ENCODE results near the gene ARMC10. TPM values are rescaled to one million over a fixed set of nuclear protein-coding genes. Genes with fewer than 3 reads are reported as not detected.
"Not testable (repeated sequence)": the region's sequence is repeated elsewhere in the genome, so short reads cannot be mapped to it uniquely, and the experiment has no call there.

ARMC10 gene
- polyA plus RNA-seq, 4 donors: 8.9 to 33.5 (median 17.4) TPM

DNA sequence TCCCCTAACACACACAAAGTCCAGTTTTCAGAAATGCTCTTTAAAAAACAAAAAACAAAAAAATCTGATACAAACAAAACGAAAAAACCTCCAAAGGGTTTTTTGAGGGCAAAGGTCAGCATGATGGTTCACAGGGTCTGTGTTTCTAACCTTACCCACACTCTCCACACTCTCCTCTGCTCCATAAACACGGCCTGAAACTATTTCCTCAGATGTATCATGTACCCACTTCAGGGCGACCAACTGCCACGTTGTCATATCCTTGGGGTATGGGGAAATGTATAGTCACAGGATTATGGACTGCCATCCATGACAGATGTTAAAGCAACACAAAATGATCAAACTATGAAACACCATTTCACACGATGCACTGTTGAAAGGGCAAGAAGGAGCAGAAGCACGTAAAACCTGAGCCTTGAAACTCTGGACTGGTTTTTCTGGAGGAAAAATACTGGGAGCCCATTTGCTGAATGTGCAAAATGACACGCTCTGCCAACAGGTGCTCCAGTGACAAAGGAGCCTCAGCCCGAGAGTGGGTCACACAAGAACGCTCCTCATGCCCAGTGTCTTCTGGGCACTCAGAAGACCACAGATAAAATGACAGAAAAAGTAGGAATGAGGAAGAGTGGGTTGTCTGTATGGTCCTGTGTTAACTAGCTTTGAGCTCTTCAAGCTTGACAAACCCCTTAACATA, 58.2 kb downstream of the ARMC10 start:
- no peak for FAIRE-seq
- Histone ChIP-seq H3K4me3 (ENCODE audit: low read depth in 1 of 3, low read length in 3 of 3) (no peak overlapping the region), H3K9me3 (ENCODE audit: control insufficient read depth in 2 of 2, insufficient read depth in 1 of 2, low read depth in 1 of 2, low read length in 1 of 2) (no peaks in the 10 kb centered on the region), H3K27ac (ENCODE audit: low read depth in 1 of 3, low read length in 2 of 3) (no peak overlapping the region), H3K36me3 (ENCODE audit: control insufficient read depth in 3 of 3, insufficient read depth in 2 of 3, low read depth in 1 of 3, low read length in 3 of 3) (peaks cover 0 to 7% (median 4%) of the 10 kb centered on the region in 3 donors), H3K27me3 (ENCODE audit: control insufficient read depth in 3 of 3, insufficient read depth in 3 of 3, low read length in 3 of 3) (no peaks in the 10 kb centered on the region), H3K4me1 (ENCODE audit: control insufficient read depth in 3 of 3, insufficient read depth in 2 of 3, low read depth in 1 of 3, low read length in 2 of 3) (peaks cover 0 to 4% (median 0%) of the 10 kb centered on the region in 3 donors)
- WGBS, 3 donors: 79 to 85% (median 79%) methylated on average over 9 of the region's 9 CpGs
- no peak for DNase-seq

DNA sequence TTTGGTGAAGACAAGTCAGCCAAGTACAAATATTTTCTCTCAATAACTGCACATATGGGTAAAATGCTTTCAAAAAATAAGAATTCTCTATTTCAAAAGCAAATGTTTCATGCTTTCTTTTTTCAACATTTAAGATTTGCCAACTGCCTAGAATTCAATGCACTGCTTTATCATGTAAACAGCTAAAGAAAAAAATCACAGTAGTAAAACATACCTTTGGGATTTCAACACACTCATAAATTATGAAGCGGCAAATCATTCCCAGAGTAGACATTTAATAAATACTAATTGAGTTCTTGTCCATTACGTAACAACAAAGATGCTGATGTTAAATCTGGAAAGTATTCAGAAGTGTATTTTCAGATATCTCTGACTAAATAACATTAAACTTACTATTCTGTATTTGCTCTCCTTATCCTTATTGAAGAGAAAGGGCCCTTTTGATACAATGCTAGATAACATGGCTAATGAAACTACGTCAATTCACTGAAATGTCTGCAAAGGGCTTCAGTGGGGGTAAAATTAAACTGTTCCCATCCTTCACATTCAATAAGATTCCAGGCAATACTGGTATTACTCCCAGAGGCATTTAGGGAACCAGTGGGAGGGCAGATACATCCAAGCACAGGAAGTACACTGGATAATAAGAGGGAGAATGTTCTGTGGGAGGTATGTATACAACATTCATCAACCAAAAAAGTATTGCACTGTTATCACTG, 60.1 kb downstream of the ARMC10 start:
- H3K27ac ChIP-seq (ENCODE audit: low read depth in 1 of 3, low read length in 2 of 3): no peak overlapping the region
- no peak for DNase-seq
- no peak overlapping the region for H3K4me3 ChIP-seq (ENCODE audit: low read depth in 1 of 3, low read length in 3 of 3)
- no peaks in the 10 kb centered on the region for H3K27me3 ChIP-seq (ENCODE audit: control insufficient read depth in 3 of 3, insufficient read depth in 3 of 3, low read length in 3 of 3)
- 75 to 91% (median 86%) methylated on average over 3 of the region's 3 CpGs for WGBS, 3 donors
- H3K4me1 ChIP-seq (ENCODE audit: control insufficient read depth in 3 of 3, insufficient read depth in 2 of 3, low read depth in 1 of 3, low read length in 2 of 3): peaks cover 0 to 4% (median 0%) of the 10 kb centered on the region in 3 donors
- H3K36me3 ChIP-seq (ENCODE audit: control insufficient read depth in 3 of 3, insufficient read depth in 2 of 3, low read depth in 1 of 3, low read length in 3 of 3): peaks cover 0 to 9% (median 2%) of the 10 kb centered on the region in 3 donors
- FAIRE-seq: no peak
- no peaks in the 10 kb centered on the region for H3K9me3 ChIP-seq (ENCODE audit: control insufficient read depth in 2 of 2, insufficient read depth in 1 of 2, low read depth in 1 of 2, low read length in 1 of 2)

DNA sequence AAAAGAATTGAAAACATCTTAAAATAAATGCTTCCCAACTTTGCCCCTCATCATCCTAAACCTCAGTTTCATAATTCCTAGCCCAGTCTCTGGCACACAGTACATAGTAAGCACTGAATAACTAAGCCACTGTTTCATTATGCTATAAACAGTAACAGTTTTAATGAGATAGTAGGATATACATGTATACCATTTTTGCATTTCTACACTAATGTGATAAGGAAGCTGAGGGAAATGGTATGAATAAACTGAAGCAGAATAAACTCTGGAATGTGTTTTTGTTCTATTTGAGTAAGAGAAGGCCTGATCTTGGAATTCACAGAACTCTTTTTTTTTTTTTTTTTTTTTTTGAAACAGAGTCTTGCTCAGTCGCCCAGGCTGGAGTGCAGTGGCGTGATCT, 65.1 kb downstream of the ARMC10 start:
- Histone ChIP-seq H3K27me3 (ENCODE audit: control insufficient read depth in 3 of 3, insufficient read depth in 3 of 3, low read length in 3 of 3) (no peaks in the 10 kb centered on the region), H3K9me3 (ENCODE audit: control insufficient read depth in 2 of 2, insufficient read depth in 1 of 2, low read depth in 1 of 2, low read length in 1 of 2) (peaks cover 0 to 6% of the 10 kb centered on the region in 2 donors), H3K27ac (ENCODE audit: low read depth in 1 of 3, low read length in 2 of 3) (no peak overlapping the region), H3K4me1 (ENCODE audit: control insufficient read depth in 3 of 3, insufficient read depth in 2 of 3, low read depth in 1 of 3, low read length in 2 of 3) (peaks cover 0 to 4% (median 0%) of the 10 kb centered on the region in 3 donors), H3K36me3 (ENCODE audit: control insufficient read depth in 3 of 3, insufficient read depth in 2 of 3, low read depth in 1 of 3, low read length in 3 of 3) (peaks cover 0 to 10% (median 0%) of the 10 kb centered on the region in 3 donors), H3K4me3 (ENCODE audit: low read depth in 1 of 3, low read length in 3 of 3) (no peak overlapping the region)
- FAIRE-seq (no peak), DNase-seq (no peak)
- 80 to 93% methylated on average over 1 to 2 of the region's 2 CpGs; no CpG with 5 or more reads in 1 of the 3 donors for WGBS, 3 donors

DNA sequence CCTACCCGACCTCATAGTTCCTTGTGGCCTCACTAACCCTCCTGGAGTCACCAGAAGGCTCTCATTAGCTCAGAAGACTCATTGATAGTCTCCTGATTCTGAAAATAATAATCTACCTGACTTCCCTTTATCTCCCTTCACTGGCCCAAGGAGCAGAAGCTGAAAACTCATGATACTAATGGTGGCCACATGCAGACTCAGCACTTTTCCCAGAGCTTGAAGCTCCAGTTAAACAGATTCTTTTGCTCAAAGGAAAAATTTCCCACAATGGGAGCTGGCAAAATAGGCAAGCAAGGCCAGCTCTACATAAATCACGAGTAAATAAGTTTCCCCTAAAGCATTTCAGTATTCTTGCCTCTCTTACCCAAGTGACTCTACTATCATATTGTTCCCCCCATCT, 65.7 kb downstream of the ARMC10 start:
- no peaks in the 10 kb centered on the region for H3K4me1 ChIP-seq (ENCODE audit: control insufficient read depth in 3 of 3, insufficient read depth in 2 of 3, low read depth in 1 of 3, low read length in 2 of 3)
- H3K36me3 ChIP-seq (ENCODE audit: control insufficient read depth in 3 of 3, insufficient read depth in 2 of 3, low read depth in 1 of 3, low read length in 3 of 3): peaks cover 0 to 10% (median 0%) of the 10 kb centered on the region in 3 donors
- H3K27ac ChIP-seq (ENCODE audit: low read depth in 1 of 3, low read length in 2 of 3): no peak overlapping the region
- 86 to 98% (median 98%) methylated on average over 2 of the region's 2 CpGs for WGBS, 3 donors
- H3K4me3 ChIP-seq (ENCODE audit: low read depth in 1 of 3, low read length in 3 of 3): no peak overlapping the region
- FAIRE-seq (no peak), DNase-seq (no peak)
- no peaks in the 10 kb centered on the region for H3K27me3 ChIP-seq (ENCODE audit: control insufficient read depth in 3 of 3, insufficient read depth in 3 of 3, low read length in 3 of 3)
- H3K9me3 ChIP-seq (ENCODE audit: control insufficient read depth in 2 of 2, insufficient read depth in 1 of 2, low read depth in 1 of 2, low read length in 1 of 2): peaks cover 0 to 6% of the 10 kb centered on the region in 2 donors

DNA sequence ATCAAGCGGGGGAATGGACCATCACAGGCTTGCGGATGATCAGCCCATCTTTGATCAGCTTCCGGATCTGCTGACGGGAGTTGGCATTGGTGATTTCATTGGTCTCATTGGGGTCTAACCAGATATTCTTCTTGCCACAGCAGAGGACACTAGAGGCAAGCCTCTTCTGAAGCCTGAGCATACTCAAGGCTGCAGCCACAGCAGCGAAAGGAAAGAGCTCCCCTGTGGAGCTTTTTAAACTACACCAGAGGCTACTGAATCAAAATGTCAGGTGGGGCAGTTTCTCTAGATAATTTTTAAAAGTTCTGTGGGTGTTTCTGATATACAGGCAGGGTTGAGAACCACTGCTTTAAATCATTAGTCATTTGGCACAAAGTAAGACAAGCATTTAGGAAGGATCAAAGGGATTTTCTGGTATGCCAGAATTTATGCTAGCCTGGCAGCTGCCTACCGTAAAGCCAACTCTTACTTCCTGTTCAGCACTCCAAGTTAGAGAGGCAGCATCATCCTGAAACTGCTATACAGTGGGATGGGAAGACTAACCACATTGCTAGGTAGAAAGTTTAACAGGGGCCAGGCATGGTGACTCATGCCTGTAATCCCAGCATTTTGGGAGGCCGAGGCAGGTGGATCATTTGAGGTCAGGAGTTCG, 66.9 kb downstream of the ARMC10 start:
- H3K36me3 ChIP-seq (ENCODE audit: control insufficient read depth in 3 of 3, insufficient read depth in 2 of 3, low read depth in 1 of 3, low read length in 3 of 3): peaks cover 0 to 10% (median 0%) of the 10 kb centered on the region in 3 donors
- H3K27me3 ChIP-seq (ENCODE audit: control insufficient read depth in 3 of 3, insufficient read depth in 3 of 3, low read length in 3 of 3): no peaks in the 10 kb centered on the region
- H3K4me1 ChIP-seq (ENCODE audit: control insufficient read depth in 3 of 3, insufficient read depth in 2 of 3, low read depth in 1 of 3, low read length in 2 of 3): no peaks in the 10 kb centered on the region
- peaks cover 0 to 6% of the 10 kb centered on the region in 2 donors for H3K9me3 ChIP-seq (ENCODE audit: control insufficient read depth in 2 of 2, insufficient read depth in 1 of 2, low read depth in 1 of 2, low read length in 1 of 2)
- FAIRE-seq: no peak
- H3K4me3 ChIP-seq (ENCODE audit: low read depth in 1 of 3, low read length in 3 of 3): no peak overlapping the region
- H3K27ac ChIP-seq (ENCODE audit: low read depth in 1 of 3, low read length in 2 of 3): no peak overlapping the region
- DNase-seq: peak in 1 of 2 donors; percentile 16
- WGBS, 3 donors: 75 to 85% (median 77%) methylated on average over 8 of the region's 8 CpGs

DNA sequence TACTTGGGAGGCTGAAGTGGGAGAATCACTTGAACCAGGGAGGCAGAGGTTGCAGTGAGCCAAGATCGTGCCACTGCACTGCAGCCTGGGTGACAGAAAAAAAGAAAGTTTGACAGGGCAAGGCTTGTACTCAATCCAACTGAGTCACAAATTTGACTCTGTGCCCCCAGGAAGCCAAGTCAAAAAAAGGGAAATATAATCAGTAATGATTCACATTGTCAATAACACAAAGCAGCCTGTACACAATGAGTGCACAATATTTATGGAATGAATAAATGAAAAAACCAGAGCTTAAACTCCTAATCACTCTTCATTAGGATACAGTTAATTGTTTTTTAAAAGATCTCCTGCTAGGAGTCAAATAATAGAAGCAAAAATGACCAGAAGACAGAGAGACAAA, 67.6 kb downstream of the ARMC10 start:
- H3K4me1 ChIP-seq (ENCODE audit: control insufficient read depth in 3 of 3, insufficient read depth in 2 of 3, low read depth in 1 of 3, low read length in 2 of 3): no peaks in the 10 kb centered on the region

DNA sequence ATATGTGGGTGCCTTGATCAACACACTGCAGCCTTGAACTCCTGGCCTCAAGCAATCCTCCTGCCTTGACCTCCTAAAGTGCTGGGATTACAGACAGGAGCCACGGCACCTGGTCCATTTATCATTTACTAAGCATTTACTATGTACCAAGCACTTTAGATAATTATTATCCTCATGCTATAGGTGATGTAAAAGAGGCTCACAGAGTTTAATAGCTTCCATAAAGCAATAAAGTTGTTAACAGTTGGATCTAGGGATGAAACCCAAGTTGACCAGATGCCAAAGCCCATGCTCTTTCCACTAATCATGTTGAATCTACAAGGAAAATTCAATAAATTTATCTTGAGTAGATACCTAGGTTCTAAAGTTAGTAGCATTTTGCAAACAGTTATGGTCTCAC, 68.9 kb downstream of the ARMC10 start:
- FAIRE-seq: no peak
- no peaks in the 10 kb centered on the region for H3K4me1 ChIP-seq (ENCODE audit: control insufficient read depth in 3 of 3, insufficient read depth in 2 of 3, low read depth in 1 of 3, low read length in 2 of 3)
- no peaks in the 10 kb centered on the region for H3K27me3 ChIP-seq (ENCODE audit: control insufficient read depth in 3 of 3, insufficient read depth in 3 of 3, low read length in 3 of 3)
- WGBS, 3 donors: 31 to 68% (median 42%) methylated on average over 1 of the region's 1 CpG
- DNase-seq: peak; percentile 53 to 67
- H3K27ac ChIP-seq (ENCODE audit: low read depth in 1 of 3, low read length in 2 of 3): peak overlapping the region in 1 of 3 donors; percentile 0
- H3K9me3 ChIP-seq (ENCODE audit: control insufficient read depth in 2 of 2, insufficient read depth in 1 of 2, low read depth in 1 of 2, low read length in 1 of 2): peaks cover 0 to 6% of the 10 kb centered on the region in 2 donors
- no peak overlapping the region for H3K4me3 ChIP-seq (ENCODE audit: low read depth in 1 of 3, low read length in 3 of 3)
- peaks cover 0 to 7% (median 0%) of the 10 kb centered on the region in 3 donors for H3K36me3 ChIP-seq (ENCODE audit: control insufficient read depth in 3 of 3, insufficient read depth in 2 of 3, low read depth in 1 of 3, low read length in 3 of 3)

More for the DNA sequence above, 67.6 kb downstream of the ARMC10 start:
- H3K36me3 ChIP-seq (ENCODE audit: control insufficient read depth in 3 of 3, insufficient read depth in 2 of 3, low read depth in 1 of 3, low read length in 3 of 3): peaks cover 0 to 10% (median 0%) of the 10 kb centered on the region in 3 donors
- FAIRE-seq (no peak), DNase-seq (no peak)
- WGBS, 3 donors: 94 to 100% (median 94%) methylated on average over 1 of the region's 1 CpG
- peaks cover 0 to 6% of the 10 kb centered on the region in 2 donors for H3K9me3 ChIP-seq (ENCODE audit: control insufficient read depth in 2 of 2, insufficient read depth in 1 of 2, low read depth in 1 of 2, low read length in 1 of 2)
- no peaks in the 10 kb centered on the region for H3K27me3 ChIP-seq (ENCODE audit: control insufficient read depth in 3 of 3, insufficient read depth in 3 of 3, low read length in 3 of 3)
- H3K4me3 ChIP-seq (ENCODE audit: low read depth in 1 of 3, low read length in 3 of 3): no peak overlapping the region
- H3K27ac ChIP-seq (ENCODE audit: low read depth in 1 of 3, low read length in 2 of 3): no peak overlapping the region

DNA sequence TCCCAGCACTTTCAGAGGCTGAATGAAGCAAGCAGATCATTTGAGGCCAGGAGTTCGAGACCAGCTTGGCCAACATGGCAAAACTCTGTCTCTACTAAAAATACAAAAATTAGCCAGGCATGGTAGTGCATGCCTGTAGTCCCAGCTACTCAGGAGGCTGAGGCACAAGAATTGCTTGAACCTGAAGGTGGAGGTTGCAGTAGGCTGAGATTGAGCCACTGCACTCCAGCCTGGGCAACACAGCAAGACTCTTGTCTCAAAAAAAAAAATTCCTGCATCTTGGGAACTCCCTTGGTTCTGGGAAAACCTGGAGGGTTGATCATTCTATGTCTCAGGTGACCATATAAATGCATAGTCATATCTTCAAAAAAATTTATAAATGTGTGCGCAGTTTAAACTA, 69.8 kb downstream of the ARMC10 start:
- not testable (repeated sequence) for H3K4me3 ChIP-seq (ENCODE audit: low read depth in 1 of 3, low read length in 3 of 3); H3K36me3 ChIP-seq (ENCODE audit: control insufficient read depth in 3 of 3, insufficient read depth in 2 of 3, low read depth in 1 of 3, low read length in 3 of 3); H3K27me3 ChIP-seq (ENCODE audit: control insufficient read depth in 3 of 3, insufficient read depth in 3 of 3, low read length in 3 of 3); H3K9me3 ChIP-seq (ENCODE audit: control insufficient read depth in 2 of 2, insufficient read depth in 1 of 2, low read depth in 1 of 2, low read length in 1 of 2); DNase-seq; FAIRE-seq; H3K27ac ChIP-seq (ENCODE audit: low read depth in 1 of 3, low read length in 2 of 3); H3K4me1 ChIP-seq (ENCODE audit: control insufficient read depth in 3 of 3, insufficient read depth in 2 of 3, low read depth in 1 of 3, low read length in 2 of 3)
- WGBS, 3 donors: 96 to 100% (median 99%) methylated on average over 2 of the region's 2 CpGs
